Measurements from ENCODE around the gene CDKAL1.
A peak's percentile ranks its signal among the peaks of the same experiment; 100 is the strongest.

Gene CDKAL1

DNA sequence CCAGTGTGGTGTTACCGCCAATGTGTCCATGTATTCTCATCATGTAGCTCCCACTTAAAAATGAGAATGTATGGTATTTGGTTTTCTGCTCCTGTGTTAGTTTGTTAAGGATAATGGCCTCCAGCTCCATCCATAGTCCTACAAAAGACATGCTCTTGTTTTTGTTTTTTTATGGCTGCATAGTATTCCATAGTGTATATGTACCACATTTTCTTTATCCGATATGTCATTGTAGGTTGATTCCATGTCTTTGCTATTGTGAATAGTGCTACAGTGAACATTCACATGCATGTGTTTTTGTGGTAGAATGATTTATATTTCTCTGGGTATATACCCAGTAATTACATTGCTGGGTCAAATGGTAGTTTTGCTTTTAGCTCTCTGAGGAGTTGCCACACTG is 207.2 kb downstream of the CDKAL1 start:
- Histone ChIP-seq H4K20me1 (ENCODE audit: insufficient read depth) (no peaks in the 10 kb centered on the region), H3K4me3 (IDR thresholded peaks at IDR 0.05; ENCODE audit: insufficient read depth, low read depth, low read length) (no peak overlapping the region), H3K27me3 (ENCODE audit: insufficient read depth, low read depth) (no peaks in the 10 kb centered on the region), H3K27ac (no peak overlapping the region), H3K9ac (no peak overlapping the region), H3K79me2 (ENCODE audit: insufficient read depth, low read depth) (no peaks in the 10 kb centered on the region), H2AFZ (ENCODE audit: low read depth) (no peak overlapping the region), H3K4me1 (ENCODE audit: low read depth, poor library complexity, severe bottlenecking) (peaks cover 66% of the 10 kb centered on the region), H3K36me3 (ENCODE audit: insufficient read depth) (no peaks in the 10 kb centered on the region), H3K4me2 (no peak overlapping the region)
- TF ChIP-seq CTCF (conservative IDR thresholded peaks at IDR 0.05; ENCODE audit: low read depth, low read length): no peak

DNA sequence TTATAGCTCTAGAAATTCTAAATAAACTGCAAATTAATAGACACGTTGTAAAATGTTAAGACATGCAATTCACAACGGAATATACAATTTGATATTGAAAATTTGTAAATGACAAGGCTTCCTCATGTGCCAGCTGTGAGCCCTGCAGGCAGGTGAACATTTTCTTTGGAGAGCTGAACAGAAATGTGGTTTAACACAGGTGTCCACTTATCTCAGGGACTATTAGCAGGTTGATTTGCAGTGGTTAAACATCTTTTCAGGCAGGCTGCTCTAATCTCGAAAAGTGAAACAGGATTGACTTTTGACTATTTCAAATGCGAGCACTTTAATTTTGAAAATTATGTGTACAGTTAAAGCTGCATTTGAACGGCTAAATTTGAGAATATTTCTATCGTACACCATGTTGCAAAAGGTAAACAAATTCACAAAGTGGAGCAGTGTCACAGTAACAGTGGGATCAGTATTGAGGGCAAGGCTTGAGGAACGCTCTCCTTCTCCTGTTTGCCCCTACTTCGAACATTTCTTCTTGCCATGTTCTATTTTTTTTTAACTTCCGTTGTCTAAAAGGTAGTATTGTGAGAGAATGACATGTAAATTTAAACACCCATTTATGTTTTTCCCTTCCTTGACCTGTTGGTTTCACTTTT is 210.8 kb downstream of the CDKAL1 start:
- no peak for TF ChIP-seq CTCF (conservative IDR thresholded peaks at IDR 0.05; ENCODE audit: low read depth, low read length)
- Histone ChIP-seq H3K27ac (peak overlapping the region; percentile 36; the same call in 1 of the 2 replicates), H4K20me1 (ENCODE audit: insufficient read depth) (no peaks in the 10 kb centered on the region), H3K27me3 (ENCODE audit: insufficient read depth, low read depth) (no peaks in the 10 kb centered on the region), H2AFZ (ENCODE audit: low read depth) (no peak overlapping the region), H3K4me3 (IDR thresholded peaks at IDR 0.05; ENCODE audit: insufficient read depth, low read depth, low read length) (no peak overlapping the region), H3K4me1 (ENCODE audit: low read depth, poor library complexity, severe bottlenecking) (peaks cover 70% of the 10 kb centered on the region), H3K79me2 (ENCODE audit: insufficient read depth, low read depth) (no peaks in the 10 kb centered on the region), H3K4me2 (peak overlapping the region; percentile 69), H3K9ac (peak overlapping the region; percentile 6; the same call in 1 of the 2 replicates), H3K36me3 (ENCODE audit: insufficient read depth) (no peaks in the 10 kb centered on the region)

- H3K79me2 ChIP-seq (ENCODE audit: insufficient read depth, low read depth): no peaks in the 10 kb centered on the region
- H3K9ac ChIP-seq: no peak overlapping the region
- TF ChIP-seq CTCF (conservative IDR thresholded peaks at IDR 0.05; ENCODE audit: low read depth, low read length): no peak
- H2AFZ ChIP-seq (ENCODE audit: low read depth): no peak overlapping the region
- H4K20me1 ChIP-seq (ENCODE audit: insufficient read depth): no peaks in the 10 kb centered on the region
- peaks cover 70% of the 10 kb centered on the region for H3K4me1 ChIP-seq (ENCODE audit: low read depth, poor library complexity, severe bottlenecking)
- no peak overlapping the region for H3K4me3 ChIP-seq (IDR thresholded peaks at IDR 0.05; ENCODE audit: insufficient read depth, low read depth, low read length)
- H3K27ac ChIP-seq: no peak overlapping the region
- no peaks in the 10 kb centered on the region for H3K27me3 ChIP-seq (ENCODE audit: insufficient read depth, low read depth)
- no peaks in the 10 kb centered on the region for H3K36me3 ChIP-seq (ENCODE audit: insufficient read depth)
- H3K4me2 ChIP-seq: peak overlapping the region; percentile 69; the same call in 1 of the 2 replicates
Observed at GRCh38 chr6:20746024-20746423, 211.8 kb downstream of the CDKAL1 start.

DNA sequence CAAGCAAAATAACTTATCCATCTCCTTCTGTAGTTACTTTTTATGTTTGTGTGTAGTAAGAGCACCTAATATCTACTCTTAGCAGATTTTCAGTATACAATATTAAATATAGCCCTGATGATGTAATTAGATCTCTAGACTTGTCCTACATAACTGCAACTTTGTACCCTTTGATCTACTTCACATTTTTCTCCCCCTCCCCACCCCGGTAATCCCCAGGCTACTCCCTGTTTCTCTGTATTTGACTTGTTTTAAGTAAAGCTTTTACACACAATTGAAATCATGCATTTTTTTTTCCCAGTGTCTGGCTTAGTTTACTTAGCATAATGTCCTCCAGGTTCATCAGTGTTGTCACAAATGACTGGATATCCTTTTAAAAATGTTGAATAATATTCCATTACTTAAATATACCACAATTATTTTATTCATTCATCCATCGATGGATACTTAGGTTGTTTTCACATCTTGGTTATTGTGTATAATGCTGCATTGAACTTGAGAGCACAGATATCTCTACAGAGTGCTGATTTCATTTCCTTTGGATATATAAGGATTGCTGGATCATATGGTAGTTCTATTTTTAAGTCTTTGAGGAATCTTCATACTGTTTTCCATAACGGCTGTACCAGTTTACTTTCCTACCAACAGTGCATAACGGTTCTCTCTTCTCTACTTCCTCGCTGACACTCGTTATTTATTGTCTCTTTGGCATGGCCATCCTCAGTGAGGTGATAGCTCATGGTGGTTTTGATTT is 212.7 kb downstream of the CDKAL1 start:
- H2AFZ ChIP-seq (ENCODE audit: low read depth): no peak overlapping the region
- no peaks in the 10 kb centered on the region for H3K27me3 ChIP-seq (ENCODE audit: insufficient read depth, low read depth)
- H3K9ac ChIP-seq: no peak overlapping the region
- no peaks in the 10 kb centered on the region for H3K36me3 ChIP-seq (ENCODE audit: insufficient read depth)
- H3K4me2 ChIP-seq: peak overlapping the region; percentile 69
- H4K20me1 ChIP-seq (ENCODE audit: insufficient read depth): no peaks in the 10 kb centered on the region
- H3K79me2 ChIP-seq (ENCODE audit: insufficient read depth, low read depth): no peaks in the 10 kb centered on the region
- TF ChIP-seq CTCF (conservative IDR thresholded peaks at IDR 0.05; ENCODE audit: low read depth, low read length): no peak
- peaks cover 70% of the 10 kb centered on the region for H3K4me1 ChIP-seq (ENCODE audit: low read depth, poor library complexity, severe bottlenecking)
- no peak overlapping the region for H3K27ac ChIP-seq
- no peak overlapping the region for H3K4me3 ChIP-seq (IDR thresholded peaks at IDR 0.05; ENCODE audit: insufficient read depth, low read depth, low read length)
